ENCODE measurements around the gene MLPH.

MLPH gene

GRCh38 chr2:237505188-237505939 is 18.3 kb downstream of the MLPH start:
- TF ChIP-seq CTCF (IDR thresholded peaks at IDR 0.05; ENCODE audit: low read length, missing control alignments) = no peak
- no peak overlapping the region for H3K4me3 ChIP-seq (replicated peaks; ENCODE audit: low read depth, low read length)
- DNase-seq (ENCODE audit: low read depth) = no peak

GRCh38 chr2:237507512-237507911 is 20.5 kb downstream of the MLPH start:
- no peak for TF ChIP-seq CTCF (IDR thresholded peaks at IDR 0.05; ENCODE audit: low read length, missing control alignments)
- DNase-seq (ENCODE audit: low read depth) = no peak
- no peak overlapping the region for H3K4me3 ChIP-seq (replicated peaks; ENCODE audit: low read depth, low read length)

GRCh38 chr2:237508361-237508760 is 21.3 kb downstream of the MLPH start:
- no peak for TF ChIP-seq CTCF (IDR thresholded peaks at IDR 0.05; ENCODE audit: low read length, missing control alignments)
- H3K4me3 ChIP-seq (replicated peaks; ENCODE audit: low read depth, low read length) = no peak overlapping the region

GRCh38 chr2:237509151-237509550 is 22.1 kb downstream of the MLPH start:
- no peak overlapping the region for H3K4me3 ChIP-seq (replicated peaks; ENCODE audit: low read depth, low read length)
- TF ChIP-seq CTCF (IDR thresholded peaks at IDR 0.05; ENCODE audit: low read length, missing control alignments) = no peak
- DNase-seq (ENCODE audit: low read depth) = no peak

More at GRCh38 chr2:237508361-237508760, 21.3 kb downstream of the MLPH start:
- no peak for DNase-seq (ENCODE audit: low read depth)

- no peak overlapping the region for H3K4me3 ChIP-seq (replicated peaks; ENCODE audit: low read depth, low read length)
- no peak for DNase-seq (ENCODE audit: low read depth)
- TF ChIP-seq CTCF (IDR thresholded peaks at IDR 0.05; ENCODE audit: low read length, missing control alignments) = no peak
Measured at GRCh38 chr2:237509905-237510304, 22.9 kb downstream of the MLPH start.

GRCh38 chr2:237510502-237511217 is 23.6 kb downstream of the MLPH start:
- no peak for TF ChIP-seq CTCF (IDR thresholded peaks at IDR 0.05; ENCODE audit: low read length, missing control alignments)
- H3K4me3 ChIP-seq (replicated peaks; ENCODE audit: low read depth, low read length) = no peak overlapping the region

More at GRCh38 chr2:237510502-237511217, 23.6 kb downstream of the MLPH start:
- no peak for DNase-seq (ENCODE audit: low read depth)

All from fibroblast of pulmonary artery (primary cell).